Subcutaneous abdominal adipose tissue (tissue), 5 donors: ENCODE results near the gene TRPC4AP.
A peak's percentile ranks its signal among the peaks of the same experiment; 100 is the strongest.

Experiments
- H3K27ac ChIP-seq: one replicate; pipeline ENCODE4 v1.7.0; 2013; ENCODE audit warnings: low read depth, mild to moderate bottlenecking, inconsistent platforms, low read length, moderate library complexity
- H3K27me3 ChIP-seq, 5 donors: one replicate each; pipeline ENCODE4 v1.7.0; 2013; ENCODE audit warnings: low read length in 5 of 5, inconsistent platforms in 1 of 5; ENCODE audit not compliant: control insufficient read depth in 5 of 5, insufficient read depth in 4 of 5
- H3K36me3 ChIP-seq, 5 donors: one replicate each; pipeline ENCODE4 v1.7.0; 2013; ENCODE audit warnings: low read length in 5 of 5; ENCODE audit not compliant: control insufficient read depth in 5 of 5, insufficient read depth in 5 of 5
- H3K4me1 ChIP-seq, 5 donors: one replicate each; pipeline ENCODE4 v1.7.0; 2013; ENCODE audit warnings: low read length in 5 of 5, mild to moderate bottlenecking in 3 of 5, moderate library complexity in 1 of 5; ENCODE audit not compliant: control insufficient read depth in 5 of 5, insufficient read depth in 5 of 5
- H3K4me3 ChIP-seq, 5 donors: one replicate each; pipeline ENCODE4 v1.7.0; 2013; ENCODE audit warnings: low read length in 5 of 5, low read depth in 1 of 5
- H3K9ac ChIP-seq, 5 donors: one replicate each; pipeline ENCODE4 v1.7.0; 2013; ENCODE audit warnings: low read length in 5 of 5, mild to moderate bottlenecking in 4 of 5, moderate library complexity in 3 of 5
- H3K9me3 ChIP-seq, 5 donors: one replicate each; pipeline ENCODE4 v1.7.0; 2013; ENCODE audit warnings: low read length in 5 of 5; ENCODE audit not compliant: control insufficient read depth in 5 of 5
- donor health status: healthy.
- donor health status: healthy.
- donor health status: healthy.
- donor health status: healthy.
- donor health status: healthy.

Gene TRPC4AP

GRCh38 chr20:35004749-35005462 is 87.7 kb downstream of the TRPC4AP start:
- no peak overlapping the region for H3K9ac ChIP-seq
- H3K27me3 ChIP-seq: no peaks in the 10 kb centered on the region
- H3K27ac ChIP-seq: no peak overlapping the region
- H3K9me3 ChIP-seq: no peaks in the 10 kb centered on the region
- H3K36me3 ChIP-seq: peaks cover 0 to 100% (median 98%) of the 10 kb centered on the region in 5 donors
- peaks cover under 1 to 28% (median 22%) of the 10 kb centered on the region in 5 donors for H3K4me1 ChIP-seq
- H3K4me3 ChIP-seq: no peak overlapping the region

GRCh38 chr20:35004051-35004725 is 88.4 kb downstream of the TRPC4AP start:
- peaks cover 0 to 21% (median 15%) of the 10 kb centered on the region in 5 donors for H3K4me1 ChIP-seq

GRCh38 chr20:35003211-35004031 is 89.2 kb downstream of the TRPC4AP start:
- H3K27me3 ChIP-seq: no peaks in the 10 kb centered on the region
- peaks cover 0 to 13% (median 7%) of the 10 kb centered on the region in 5 donors for H3K4me1 ChIP-seq
- no peak overlapping the region for H3K4me3 ChIP-seq
- H3K9me3 ChIP-seq: no peaks in the 10 kb centered on the region
- H3K36me3 ChIP-seq: peaks cover 0 to 100% (median 98%) of the 10 kb centered on the region in 5 donors
- peak overlapping the region; percentile 23 for H3K27ac ChIP-seq
- no peak overlapping the region for H3K9ac ChIP-seq

More at GRCh38 chr20:35004051-35004725, 88.4 kb downstream of the TRPC4AP start:
- Histone ChIP-seq H3K4me3 (no peak overlapping the region), H3K36me3 (peaks cover 0 to 100% (median 98%) of the 10 kb centered on the region in 5 donors), H3K27ac (no peak overlapping the region), H3K27me3 (no peaks in the 10 kb centered on the region), H3K9ac (no peak overlapping the region), H3K9me3 (no peaks in the 10 kb centered on the region)

- Histone ChIP-seq H3K27ac (peak overlapping the region; percentile 23), H3K36me3 (peaks cover 0 to 98% (median 98%) of the 10 kb centered on the region in 5 donors)
Measured at GRCh38 chr20:35002426-35003210, 90.0 kb downstream of the TRPC4AP start.

GRCh38 chr20:35001596-35002362 is 90.8 kb downstream of the TRPC4AP start:
- H3K9ac ChIP-seq: no peak overlapping the region
- peaks cover 0 to 98% (median 90%) of the 10 kb centered on the region in 5 donors for H3K36me3 ChIP-seq
- peaks cover 0 to 11% (median 0%) of the 10 kb centered on the region in 5 donors for H3K4me1 ChIP-seq
- no peak overlapping the region for H3K27ac ChIP-seq
- H3K27me3 ChIP-seq: no peaks in the 10 kb centered on the region
- H3K9me3 ChIP-seq: no peaks in the 10 kb centered on the region
- no peak overlapping the region for H3K4me3 ChIP-seq

More at GRCh38 chr20:35002426-35003210, 90.0 kb downstream of the TRPC4AP start:
- no peaks in the 10 kb centered on the region for H3K27me3 ChIP-seq
- no peaks in the 10 kb centered on the region for H3K9me3 ChIP-seq
- H3K4me1 ChIP-seq: peaks cover 0 to 9% (median under 1%) of the 10 kb centered on the region in 5 donors
- no peak overlapping the region for H3K9ac ChIP-seq
- H3K4me3 ChIP-seq: no peak overlapping the region

GRCh38 chr20:35000922-35001595 is 91.5 kb downstream of the TRPC4AP start:
- no peak overlapping the region for H3K27ac ChIP-seq
- H3K4me1 ChIP-seq: peaks cover 0 to 11% (median 0%) of the 10 kb centered on the region in 5 donors
- H3K36me3 ChIP-seq: peaks cover 0 to 97% (median 89%) of the 10 kb centered on the region in 5 donors
- H3K9me3 ChIP-seq: no peaks in the 10 kb centered on the region
- H3K9ac ChIP-seq: no peak overlapping the region
- no peaks in the 10 kb centered on the region for H3K27me3 ChIP-seq
- H3K4me3 ChIP-seq: no peak overlapping the region

- peaks cover 0 to 97% (median 89%) of the 10 kb centered on the region in 5 donors for H3K36me3 ChIP-seq
- peaks cover 0 to 11% (median 0%) of the 10 kb centered on the region in 5 donors for H3K4me1 ChIP-seq
- no peaks in the 10 kb centered on the region for H3K27me3 ChIP-seq
- no peak overlapping the region for H3K9ac ChIP-seq
- H3K27ac ChIP-seq: no peak overlapping the region
- H3K9me3 ChIP-seq: no peaks in the 10 kb centered on the region
- no peak overlapping the region for H3K4me3 ChIP-seq
Measured at GRCh38 chr20:35000311-35000921, 92.2 kb downstream of the TRPC4AP start.

GRCh38 chr20:34999782-35000181 is 92.8 kb downstream of the TRPC4AP start:
- H3K4me1 ChIP-seq: peaks cover 0 to 11% (median 0%) of the 10 kb centered on the region in 5 donors
- H3K27ac ChIP-seq: no peak overlapping the region
- no peak overlapping the region for H3K4me3 ChIP-seq
- H3K9ac ChIP-seq: no peak overlapping the region
- peaks cover 0 to 97% (median 89%) of the 10 kb centered on the region in 5 donors for H3K36me3 ChIP-seq
- no peaks in the 10 kb centered on the region for H3K27me3 ChIP-seq
- no peaks in the 10 kb centered on the region for H3K9me3 ChIP-seq
